K562 (cell line): ENCODE results near the gene EDDM13.

Experiments
- CBX3 ChIP-seq, 2 experiments: IDR thresholded peaks; 1 replicate in 1 of 2; 2 replicates in 1 of 2; pipeline ENCODE4 v1.6.1; 2012; ENCODE audit warnings: inconsistent platforms in 2 of 2, low read length in 2 of 2, borderline replicate concordance in 1 of 2, control low read depth in 1 of 2
- CBX5 ChIP-seq: IDR thresholded peaks from 2 replicates; pipeline ENCODE4 v1.6.1; 2014; ENCODE audit warnings: low read depth, borderline replicate concordance
- CEBPB ChIP-seq: fragments of 450-650 bp; IDR thresholded peaks from 2 replicates; pipeline ENCODE4 v1.6.1; 2016; ENCODE audit warnings: missing genetic modification characterization, missing compliant biosample characterization
- E2F1 ChIP-seq: sonication (generic); formaldehyde crosslinking; IDR thresholded peaks from 2 replicates; pipeline ENCODE4 v1.8.1; 2023; ENCODE audit warnings: mild to moderate bottlenecking, missing genetic modification reagents, moderate library complexity
- NFYB ChIP-seq: IDR thresholded peaks from 2 replicates; pipeline ENCODE4 v1.6.1; 2011; ENCODE audit warnings: mild to moderate bottlenecking, moderate library complexity; ENCODE audit not compliant: insufficient read length; ENCODE audit errors: extremely low read depth
- PHB2 ChIP-seq: fragments of 450-650 bp; IDR thresholded peaks from 2 replicates; pipeline ENCODE4 v1.6.1; 2017; ENCODE audit warnings: low read depth
- POLR2A ChIP-seq: fragments of 450-650 bp; conservative IDR thresholded peaks from 2 replicates; pipeline ENCODE4 v1.6.1; 2016
- ZBTB8A ChIP-seq: fragments of 450-650 bp; IDR thresholded peaks from 2 replicates; pipeline ENCODE4 v1.6.1; 2018; ENCODE audit warnings: mild to moderate bottlenecking, moderate library complexity; ENCODE audit not compliant: partially characterized antibody
- ZFP1 ChIP-seq: fragments of 450-650 bp; formaldehyde crosslinking; IDR thresholded peaks from 2 replicates; pipeline ENCODE4 v1.4.0; 2020; ENCODE audit warnings: mild to moderate bottlenecking, mixed read lengths
- ZNF184 ChIP-seq: sonication (generic); formaldehyde crosslinking; IDR thresholded peaks from 2 replicates; pipeline ENCODE4 v1.5.0; 2020; ENCODE audit warnings: missing genetic modification reagents
- ZNF24 ChIP-seq: fragments of 450-650 bp; IDR thresholded peaks from 2 replicates; pipeline ENCODE4 v1.6.1; 2016
- TF ChIP-seq, protein P1 (sequence below), 3 experiments: IDR thresholded peaks in 2 of 3; conservative IDR thresholded peaks in 1 of 3; 2 replicates each; pipeline ENCODE4 v1.5.1; 2011 to 2012; ENCODE audit warnings: low read length in 3 of 3, mild to moderate bottlenecking in 3 of 3, control low read depth in 2 of 3, improper control_type of control experiment in 1 of 3, inconsistent platforms in 1 of 3, low read depth in 1 of 3, mixed read lengths in 1 of 3, moderate library complexity in 1 of 3; ENCODE audit not compliant: insufficient read depth in 2 of 3

DNA sequence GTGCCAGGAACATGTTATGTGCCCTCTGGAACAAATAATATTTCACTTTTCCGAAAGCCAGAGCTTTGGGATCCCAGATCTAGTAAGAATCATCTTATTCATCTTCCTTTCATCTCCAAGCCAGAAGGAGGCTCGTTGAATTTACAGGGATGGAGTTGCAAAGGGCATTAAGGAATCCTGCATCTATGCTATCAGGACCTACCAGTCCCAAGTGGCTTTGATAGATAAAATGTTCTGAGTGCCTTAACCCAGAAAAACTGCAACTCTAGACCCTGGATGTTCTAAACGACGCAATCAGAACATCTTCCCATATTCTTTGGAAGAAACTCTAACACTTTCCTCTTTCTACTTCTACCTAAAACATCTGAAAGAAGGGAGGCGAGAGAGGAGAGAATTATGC lies 9.2 kb upstream of the EDDM13 start:
- TF ChIP-seq ZBTB8A (no peak), ZNF24 (no peak), ZFP1 (CRISPR knock-in tag) (no peak), POLR2A (no peak), CBX3 (IDR thresholded peaks at IDR 0.05; ENCODE audit: borderline replicate concordance in 1 of 2, low read length in 2 of 2) (no peak), PHB2 (no peak), NFYB (no peak), E2F1 (no peak), CEBPB (tag) (no peak), ZNF184 (CRISPR knock-in tag) (no peak), CBX5 (no peak)
- TF ChIP-seq, protein P1, sequence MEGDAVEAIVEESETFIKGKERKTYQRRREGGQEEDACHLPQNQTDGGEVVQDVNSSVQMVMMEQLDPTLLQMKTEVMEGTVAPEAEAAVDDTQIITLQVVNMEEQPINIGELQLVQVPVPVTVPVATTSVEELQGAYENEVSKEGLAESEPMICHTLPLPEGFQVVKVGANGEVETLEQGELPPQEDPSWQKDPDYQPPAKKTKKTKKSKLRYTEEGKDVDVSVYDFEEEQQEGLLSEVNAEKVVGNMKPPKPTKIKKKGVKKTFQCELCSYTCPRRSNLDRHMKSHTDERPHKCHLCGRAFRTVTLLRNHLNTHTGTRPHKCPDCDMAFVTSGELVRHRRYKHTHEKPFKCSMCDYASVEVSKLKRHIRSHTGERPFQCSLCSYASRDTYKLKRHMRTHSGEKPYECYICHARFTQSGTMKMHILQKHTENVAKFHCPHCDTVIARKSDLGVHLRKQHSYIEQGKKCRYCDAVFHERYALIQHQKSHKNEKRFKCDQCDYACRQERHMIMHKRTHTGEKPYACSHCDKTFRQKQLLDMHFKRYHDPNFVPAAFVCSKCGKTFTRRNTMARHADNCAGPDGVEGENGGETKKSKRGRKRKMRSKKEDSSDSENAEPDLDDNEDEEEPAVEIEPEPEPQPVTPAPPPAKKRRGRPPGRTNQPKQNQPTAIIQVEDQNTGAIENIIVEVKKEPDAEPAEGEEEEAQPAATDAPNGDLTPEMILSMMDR (IDR thresholded peaks at IDR 0.05 in 2 of 3, conservative IDR thresholded peaks at IDR 0.05 in 1 of 3; ENCODE audit: insufficient read depth in 2 of 3, low read depth in 1 of 3, low read length in 3 of 3) = no peak
